GM20431 (cell line): ENCODE measurements around the gene ABCD1.
"Not testable (repeated sequence)": the region's sequence is repeated elsewhere in the genome, so short reads cannot be mapped to it uniquely, and the experiment has no call there.

Experiments
- in situ Hi-C: fragments of 300-500 bp; cut with MseI, MboI; formaldehyde crosslinking; loops from one replicate; pipeline ENCODE4 v1.15.0; 2020; ENCODE audit warnings: low sequenced_read_pairs; ENCODE audit not compliant: unreplicated experiment

Gene ABCD1

DNA sequence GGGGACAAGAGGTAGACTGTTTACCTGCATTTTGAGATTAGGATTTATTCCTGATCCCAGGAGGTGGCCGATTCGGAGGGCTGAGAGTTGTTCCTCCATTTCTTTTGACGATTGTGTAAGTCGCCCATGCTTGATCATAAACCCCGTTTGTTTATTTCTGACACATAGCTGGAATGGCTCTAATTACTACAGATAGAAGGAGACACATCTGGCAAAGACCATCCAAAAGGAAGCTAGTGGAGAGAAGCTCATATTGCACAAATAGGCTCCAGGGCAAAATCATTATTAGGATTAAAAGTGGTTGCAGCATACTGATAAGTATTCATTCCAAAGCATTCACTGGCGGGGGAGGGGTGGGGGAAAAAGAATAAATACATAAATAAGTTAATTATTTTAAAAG lies 22.3 kb downstream of the ABCD1 start:
- in situ Hi-C loops: not testable (repeated sequence)

- in situ Hi-C loops: not testable (repeated sequence)
Measured at GRCh38 chrX:153749017-153749416, 24.4 kb downstream of the ABCD1 start.

DNA sequence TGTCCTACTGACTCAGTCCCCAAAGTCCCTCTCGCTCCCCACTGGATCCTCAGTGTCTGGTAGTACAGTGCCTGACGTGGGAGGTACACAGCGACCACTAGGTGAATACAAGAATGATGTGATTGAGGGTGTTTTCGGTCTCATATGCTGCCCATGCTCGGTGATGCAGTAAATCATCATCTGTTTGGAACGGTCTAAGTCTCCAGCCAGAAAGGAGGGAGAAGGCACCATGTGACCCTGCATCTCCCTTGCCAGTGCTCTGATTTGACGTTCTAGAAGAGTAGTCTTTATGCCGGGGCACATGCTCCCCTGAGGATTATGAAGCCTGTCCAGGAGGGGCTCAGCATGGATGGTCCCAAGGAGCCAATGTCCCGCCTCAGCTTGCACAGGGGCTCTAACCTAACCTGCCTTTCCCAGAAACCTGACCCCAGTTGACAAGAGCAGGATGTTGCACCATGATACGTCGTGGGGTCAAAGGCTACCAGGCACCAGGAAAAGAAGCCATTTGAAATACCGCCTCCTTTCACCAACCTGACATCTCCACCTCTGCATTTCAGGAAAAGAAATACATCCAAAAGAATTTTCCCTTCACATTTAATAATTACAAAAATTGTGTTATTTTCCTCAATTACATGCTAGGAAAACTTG lies 25.6 kb downstream of the ABCD1 start:
- in situ Hi-C loops: no loop called here

GRCh38 chrX:153755136-153755535 lies 30.5 kb downstream of the ABCD1 start:
- in situ Hi-C loops: no loop called here

- in situ Hi-C loops: no loop called here
Measured at GRCh38 chrX:153761863-153762262, 37.2 kb downstream of the ABCD1 start.

GRCh38 chrX:153762626-153763173 lies 38.0 kb downstream of the ABCD1 start:
- in situ Hi-C loops: no loop called here

DNA sequence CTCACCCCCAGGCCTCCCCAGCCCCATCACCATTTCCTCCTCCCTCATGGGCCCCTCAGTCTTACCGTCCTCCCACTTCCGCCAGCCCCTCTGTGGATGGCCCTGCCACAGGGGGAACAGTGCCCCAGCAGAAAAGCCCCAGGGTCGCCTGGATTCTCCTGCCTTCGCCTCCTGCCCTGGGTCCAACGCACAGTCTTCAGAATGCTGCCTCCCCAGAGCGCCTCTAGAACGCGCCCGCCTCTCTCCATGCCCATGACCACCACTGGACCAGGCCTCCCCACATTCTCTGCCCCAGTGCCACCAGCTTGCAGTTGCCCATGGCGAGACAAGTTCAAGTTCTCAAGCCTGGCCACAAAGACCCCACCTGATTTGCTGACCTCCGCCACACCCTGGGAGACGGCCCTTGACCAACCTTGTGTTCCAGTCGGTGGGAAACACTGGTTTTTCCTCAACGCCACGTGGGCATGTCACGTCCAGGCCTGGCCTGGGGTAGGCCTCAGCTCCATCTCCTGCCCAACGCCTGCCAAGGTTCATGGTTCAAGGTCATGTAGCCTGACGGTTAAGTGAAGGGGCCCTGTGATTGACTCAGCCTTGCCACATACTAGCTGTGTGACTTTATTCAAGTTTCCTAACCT lies 38.8 kb downstream of the ABCD1 start:
- in situ Hi-C loops: no loop called here

GRCh38 chrX:153763989-153764755 lies 39.5 kb downstream of the ABCD1 start, which contains the start of gene PLXNB3:
TSS of gene PLXNB3 (plus strand) at chrX:153764249. CDS start at chrX:153765536, 1,287 bp downstream.
- in situ Hi-C loops: no loop called here

GRCh38 chrX:153764786-153765137 lies 40.1 kb downstream of the ABCD1 start:
- in situ Hi-C loops: no loop called here

- in situ Hi-C loops: no loop called here
Measured at GRCh38 chrX:153765138-153766079, 40.8 kb downstream of the ABCD1 start.

- in situ Hi-C loops: no loop called here
Measured at GRCh38 chrX:153766098-153766817, 41.6 kb downstream of the ABCD1 start.

DNA sequence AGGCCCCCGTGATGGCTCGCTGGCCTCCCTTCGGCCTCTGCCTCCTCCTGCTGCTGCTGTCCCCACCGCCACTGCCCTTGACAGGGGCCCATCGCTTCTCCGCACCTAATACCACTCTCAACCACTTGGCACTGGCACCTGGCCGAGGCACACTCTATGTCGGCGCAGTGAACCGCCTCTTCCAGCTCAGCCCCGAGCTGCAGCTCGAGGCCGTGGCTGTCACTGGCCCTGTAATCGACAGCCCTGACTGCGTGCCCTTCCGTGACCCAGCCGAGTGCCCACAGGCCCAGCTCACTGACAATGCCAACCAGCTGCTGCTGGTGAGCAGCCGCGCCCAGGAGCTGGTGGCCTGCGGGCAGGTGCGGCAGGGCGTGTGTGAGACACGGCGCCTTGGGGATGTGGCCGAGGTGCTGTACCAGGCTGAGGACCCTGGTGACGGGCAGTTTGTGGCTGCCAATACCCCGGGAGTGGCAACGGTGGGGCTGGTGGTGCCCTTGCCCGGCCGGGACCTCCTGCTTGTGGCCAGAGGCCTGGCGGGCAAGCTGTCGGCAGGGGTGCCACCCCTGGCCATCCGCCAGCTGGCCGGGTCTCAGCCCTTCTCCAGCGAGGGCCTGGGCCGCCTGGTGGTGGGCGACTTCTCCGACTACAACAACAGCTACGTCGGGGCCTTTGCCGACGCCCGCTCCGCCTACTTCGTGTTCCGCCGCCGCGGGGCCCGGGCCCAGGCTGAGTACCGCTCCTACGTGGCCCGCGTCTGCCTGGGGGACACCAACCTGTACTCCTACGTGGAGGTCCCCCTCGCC lies 42.4 kb downstream of the ABCD1 start:
- in situ Hi-C loops: no loop called here

DNA sequence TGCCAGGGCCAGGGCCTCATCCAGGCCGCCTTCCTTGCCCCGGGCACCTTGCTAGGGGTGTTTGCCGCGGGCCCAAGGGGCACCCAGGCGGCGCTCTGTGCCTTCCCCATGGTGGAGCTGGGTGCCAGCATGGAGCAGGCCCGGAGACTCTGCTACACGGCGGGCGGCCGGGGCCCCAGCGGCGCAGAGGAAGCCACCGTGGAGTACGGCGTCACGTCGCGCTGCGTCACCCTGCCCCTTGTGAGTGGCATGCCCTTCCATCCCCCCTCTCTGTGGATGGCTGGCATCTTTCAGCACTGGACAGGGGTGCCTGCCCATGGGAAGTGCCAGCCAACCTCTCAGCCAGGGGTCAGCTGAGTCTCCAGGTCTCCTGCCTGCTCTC lies 43.0 kb downstream of the ABCD1 start:
- in situ Hi-C loops: no loop called here

DNA sequence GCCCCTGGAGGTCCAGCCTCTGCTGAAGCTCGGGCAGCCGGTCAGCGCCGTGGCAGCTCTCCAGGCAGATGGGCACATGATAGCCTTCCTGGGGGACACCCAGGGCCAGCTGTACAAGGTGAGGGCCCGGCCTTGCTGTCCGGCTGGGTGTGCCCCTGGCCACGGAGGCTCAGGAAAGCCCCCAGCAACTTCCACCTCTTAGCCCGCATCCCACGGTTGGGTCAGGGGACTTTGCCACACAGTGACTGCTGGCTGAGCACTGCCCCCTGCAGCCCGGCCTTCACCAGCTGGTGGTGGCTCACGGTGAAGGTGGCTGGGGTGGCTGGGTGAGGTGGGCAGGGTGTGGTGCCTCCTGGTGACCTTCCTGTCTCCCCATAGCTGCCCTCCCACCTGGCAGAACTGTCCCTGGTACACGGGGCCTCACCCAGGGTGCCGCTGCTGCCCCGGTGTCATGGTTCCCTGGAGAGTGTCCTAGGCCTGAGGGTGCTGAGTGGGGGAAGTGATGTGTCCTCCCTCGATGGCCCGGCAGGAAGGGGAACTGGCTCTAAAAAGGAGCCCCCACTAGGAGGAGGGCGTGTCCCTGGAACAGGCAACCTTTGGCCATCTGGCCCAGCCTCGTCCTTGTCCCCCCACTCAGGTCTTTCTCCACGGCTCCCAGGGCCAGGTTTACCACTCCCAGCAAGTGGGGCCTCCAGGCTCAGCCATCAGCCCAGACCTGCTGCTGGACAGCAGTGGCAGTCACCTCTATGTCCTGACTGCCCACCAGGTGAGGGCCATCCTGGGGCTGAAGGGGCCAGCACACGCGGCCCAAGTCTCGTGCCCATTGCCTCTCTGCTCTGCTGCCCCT lies 43.9 kb downstream of the ABCD1 start:
- in situ Hi-C loops: no loop called here

GRCh38 chrX:153769158-153769864 lies 44.7 kb downstream of the ABCD1 start:
- in situ Hi-C loops: no loop called here

DNA sequence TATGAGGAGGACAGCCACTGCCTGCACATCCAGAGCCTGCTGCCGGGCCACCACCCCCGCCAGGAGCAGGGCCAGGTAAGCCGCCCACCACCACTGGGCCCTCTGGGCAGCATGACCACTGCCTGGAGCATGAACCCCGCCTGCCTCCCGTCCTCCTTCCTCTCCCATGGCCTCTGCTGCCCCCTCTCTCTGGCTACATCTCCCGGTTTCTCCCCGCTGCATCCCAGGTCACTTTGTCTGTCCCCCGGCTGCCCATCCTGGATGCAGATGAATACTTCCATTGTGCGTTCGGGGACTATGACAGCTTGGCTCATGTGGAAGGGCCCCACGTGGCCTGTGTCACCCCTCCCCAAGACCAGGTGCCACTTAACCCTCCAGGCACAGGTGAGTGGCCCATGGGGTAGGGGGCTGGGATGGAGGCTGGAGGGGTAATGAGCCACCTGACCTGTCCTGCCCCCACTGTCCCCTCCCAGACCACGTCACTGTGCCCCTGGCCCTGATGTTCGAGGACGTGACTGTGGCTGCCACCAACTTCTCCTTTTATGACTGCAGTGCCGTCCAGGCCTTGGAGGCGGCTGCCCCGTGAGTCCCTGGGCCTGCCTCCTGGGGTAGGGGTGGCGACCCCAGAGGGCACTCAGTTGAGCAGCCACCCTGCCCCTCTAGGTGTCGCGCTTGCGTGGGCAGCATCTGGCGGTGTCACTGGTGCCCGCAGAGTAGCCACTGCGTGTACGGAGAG lies 45.4 kb downstream of the ABCD1 start:
- in situ Hi-C loops: no loop called here
